HEK293 (cell line): Measurements from ENCODE around the gene TAGAP.
"Not testable (repeated sequence)": the region's sequence is repeated elsewhere in the genome, so short reads cannot be mapped to it uniquely, and the experiment has no call there.

ENCODE experiments used
- CTCF ChIA-PET: fragments of 350-600 bp; formaldehyde crosslinking; extraction: SDS; loops from one replicate; lab custom pipeline; 2021; ENCODE audit warnings: antibody characterized with exemption; lab: Yijun Ruan, JAX
- POLR2A ChIA-PET: fragments of 300-600 bp; formaldehyde crosslinking; extraction: SDS; loops from one replicate; lab custom pipeline; 2020; ENCODE audit warnings: antibody characterized with exemption, inconsistent platforms; lab: Yijun Ruan, JAX
- H3K27ac ChIP-seq: fragments of 200-500 bp; sonication (Bioruptor generic); 2 replicates; pipeline ENCODE4 v1.5.1; 2014; ENCODE audit warnings: low read depth, low read length, control low read depth, inconsistent platforms; ENCODE audit errors: extremely low read depth
- H3K36me3 ChIP-seq, 2 experiments: fragments of 200-500 bp in 1 of 2; sonication (Bioruptor generic) in 1 of 2; 1 replicate in 1 of 2; 2 replicates in 1 of 2; pipeline ENCODE4 v1.5.1; 2014 to 2017; ENCODE audit warnings: inconsistent platforms in 2 of 2, low read length in 2 of 2; ENCODE audit not compliant: control insufficient read depth in 2 of 2, insufficient read depth in 1 of 2
- H3K4me1 ChIP-seq: fragments of 200-500 bp; sonication (Bioruptor generic); 2 replicates; pipeline ENCODE4 v1.5.1; 2014; ENCODE audit warnings: mild to moderate bottlenecking, low read length, inconsistent platforms; ENCODE audit not compliant: control insufficient read depth, insufficient read depth
- H3K4me3 ChIP-seq: 2 replicates; pipeline ENCODE4 v1.5.1; 2011; ENCODE audit warnings: low read depth, mild to moderate bottlenecking, control low read depth, low read length, moderate library complexity
- H3K9me3 ChIP-seq: fragments of 200-500 bp; sonication (Bioruptor generic); 2 replicates; pipeline ENCODE4 v1.5.1; 2014; ENCODE audit warnings: low read depth, low read length, inconsistent platforms; ENCODE audit not compliant: control insufficient read depth, insufficient read depth
- ZEB2 ChIP-seq: fragments of 450-650 bp; formaldehyde crosslinking; IDR thresholded peaks from 2 replicates; pipeline ENCODE4 v1.5.1; 2016; ENCODE audit warnings: missing biosample characterization, missing genetic modification characterization
- ZFP37 ChIP-seq: fragments of 450-650 bp; formaldehyde crosslinking; IDR thresholded peaks from 2 replicates; pipeline ENCODE4 v1.5.1; 2016; ENCODE audit warnings: missing biosample characterization, missing genetic modification characterization
- ZNF140 ChIP-seq: fragments of 450-650 bp; formaldehyde crosslinking; IDR thresholded peaks from 2 replicates; pipeline ENCODE4 v1.5.1; 2016; ENCODE audit warnings: missing biosample characterization, missing genetic modification characterization
- ZNF146 ChIP-seq: fragments of 450-650 bp; formaldehyde crosslinking; IDR thresholded peaks from 2 replicates; pipeline ENCODE4 v1.5.1; 2016; ENCODE audit warnings: missing biosample characterization, missing genetic modification characterization
- ZNF221 ChIP-seq: fragments of 450-650 bp; formaldehyde crosslinking; IDR thresholded peaks from 2 replicates; pipeline ENCODE4 v1.5.1; 2017; ENCODE audit warnings: missing biosample characterization, missing genetic modification characterization, borderline replicate concordance
- ZNF24 ChIP-seq: fragments of 450-650 bp; formaldehyde crosslinking; IDR thresholded peaks from 2 replicates; pipeline ENCODE4 v1.5.1; 2016; ENCODE audit warnings: missing biosample characterization, missing genetic modification characterization
- ZNF37A ChIP-seq: fragments of 450-650 bp; IDR thresholded peaks from 2 replicates; pipeline ENCODE4 v1.5.1; 2018; ENCODE audit warnings: missing biosample characterization, missing genetic modification characterization
- ZNF624 ChIP-seq: fragments of 450-650 bp; formaldehyde crosslinking; IDR thresholded peaks from 2 replicates; pipeline ENCODE4 v1.5.1; 2017; ENCODE audit warnings: missing biosample characterization, missing genetic modification characterization
- TF ChIP-seq, protein P1 (sequence below): sonication (generic); formaldehyde crosslinking; IDR thresholded peaks from 2 replicates; pipeline ENCODE4 v1.8.1; 2022; ENCODE audit warnings: mild to moderate bottlenecking, moderate library complexity, missing genetic modification reagents
- TF ChIP-seq, protein P2 (sequence below): fragments of 450-650 bp; formaldehyde crosslinking; IDR thresholded peaks from 2 replicates; pipeline ENCODE4 v1.5.1; 2016; ENCODE audit warnings: missing biosample characterization, missing genetic modification characterization
- TF ChIP-seq, protein P3 (sequence below): fragments of 450-650 bp; formaldehyde crosslinking; IDR thresholded peaks from 2 replicates; pipeline ENCODE4 v1.5.1; 2017; ENCODE audit warnings: missing biosample characterization, missing genetic modification characterization
- TF ChIP-seq, protein P4 (sequence below): fragments of 450-650 bp; formaldehyde crosslinking; IDR thresholded peaks from 2 replicates; pipeline ENCODE4 v1.5.1; 2016; ENCODE audit warnings: missing biosample characterization, missing genetic modification characterization
- TF ChIP-seq, protein P5 (sequence below): fragments of 450-650 bp; formaldehyde crosslinking; IDR thresholded peaks from 2 replicates; pipeline ENCODE4 v1.5.1; 2016; ENCODE audit warnings: missing biosample characterization, missing genetic modification characterization
- TF ChIP-seq, protein P6 (sequence below): fragments of 450-650 bp; formaldehyde crosslinking; IDR thresholded peaks from 2 replicates; pipeline ENCODE4 v1.5.1; 2016; ENCODE audit warnings: missing biosample characterization, missing genetic modification characterization

The TAGAP gene

DNA sequence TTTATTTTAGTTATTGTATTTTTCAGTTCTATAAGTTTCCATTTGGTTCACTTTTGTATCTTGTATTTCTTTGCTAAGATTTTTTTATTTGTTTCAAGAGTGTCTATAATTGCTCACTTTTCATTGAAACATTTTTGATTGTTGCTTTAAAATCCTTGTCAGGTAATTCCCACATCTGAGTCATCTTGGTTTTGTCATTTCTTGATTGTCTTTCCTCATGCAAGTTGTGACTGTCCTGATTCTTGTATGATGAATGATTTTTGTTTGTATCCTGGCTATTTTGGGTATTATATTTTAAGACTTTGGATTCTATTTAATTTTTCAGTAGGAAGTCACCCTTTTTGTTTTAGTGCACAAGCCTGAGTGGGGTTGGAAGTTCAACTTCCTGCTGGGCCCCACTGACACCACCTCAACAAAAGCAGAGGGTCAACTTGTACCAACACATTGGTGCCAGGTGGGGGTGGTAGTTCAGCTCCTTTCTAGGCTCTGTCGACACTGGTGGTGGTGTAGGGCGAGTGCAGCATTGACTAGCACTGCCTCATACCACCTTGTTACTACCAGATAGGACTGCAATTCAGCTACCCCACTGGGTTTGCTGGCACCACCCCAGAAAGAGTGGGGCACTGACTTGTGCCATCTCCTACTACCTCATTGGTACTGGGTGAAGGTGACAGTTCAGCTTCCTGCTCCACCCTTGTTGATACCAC is 53.6 kb downstream of the TAGAP start:
- H3K9me3 ChIP-seq, result no peaks in the 10 kb centered on the region
- POLR2A ChIA-PET, result no interaction called here
- no peak overlapping the region for H3K4me3 ChIP-seq
- no peaks in the 10 kb centered on the region for H3K4me1 ChIP-seq
- peaks cover 0 to 12% of the 10 kb centered on the region in 2 experiments; a peak in 2 of 3 replicates for H3K36me3 ChIP-seq
- no peak overlapping the region for H3K27ac ChIP-seq
- CTCF ChIA-PET, result interaction anchor here (0.6 to 1.1 kb wide), 3 partner anchors 51 to 299 kb away, joined by 3 read pairs; no protein-coding TSS in a partner anchor
- TF ChIP-seq ZNF140 (tag by site-specific recombination), result no peak
- TF ChIP-seq, protein P1, sequence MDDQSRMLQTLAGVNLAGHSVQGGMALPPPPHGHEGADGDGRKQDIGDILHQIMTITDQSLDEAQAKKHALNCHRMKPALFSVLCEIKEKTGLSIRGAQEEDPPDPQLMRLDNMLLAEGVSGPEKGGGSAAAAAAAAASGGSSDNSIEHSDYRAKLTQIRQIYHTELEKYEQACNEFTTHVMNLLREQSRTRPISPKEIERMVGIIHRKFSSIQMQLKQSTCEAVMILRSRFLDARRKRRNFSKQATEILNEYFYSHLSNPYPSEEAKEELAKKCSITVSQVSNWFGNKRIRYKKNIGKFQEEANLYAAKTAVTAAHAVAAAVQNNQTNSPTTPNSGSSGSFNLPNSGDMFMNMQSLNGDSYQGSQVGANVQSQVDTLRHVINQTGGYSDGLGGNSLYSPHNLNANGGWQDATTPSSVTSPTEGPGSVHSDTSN (CRISPR knock-in tag), result no peak
- TF ChIP-seq, protein P2, sequence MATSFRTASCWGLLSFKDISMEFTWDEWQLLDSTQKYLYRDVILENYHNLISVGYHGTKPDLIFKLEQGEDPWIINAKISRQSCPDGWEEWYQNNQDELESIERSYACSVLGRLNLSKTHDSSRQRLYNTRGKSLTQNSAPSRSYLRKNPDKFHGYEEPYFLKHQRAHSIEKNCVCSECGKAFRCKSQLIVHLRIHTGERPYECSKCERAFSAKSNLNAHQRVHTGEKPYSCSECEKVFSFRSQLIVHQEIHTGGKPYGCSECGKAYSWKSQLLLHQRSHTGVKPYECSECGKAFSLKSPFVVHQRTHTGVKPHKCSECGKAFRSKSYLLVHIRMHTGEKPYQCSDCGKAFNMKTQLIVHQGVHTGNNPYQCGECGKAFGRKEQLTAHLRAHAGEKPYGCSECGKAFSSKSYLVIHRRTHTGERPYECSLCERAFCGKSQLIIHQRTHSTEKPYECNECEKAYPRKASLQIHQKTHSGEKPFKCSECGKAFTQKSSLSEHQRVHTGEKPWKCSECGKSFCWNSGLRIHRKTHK (tag by site-specific recombination), result no peak
- no peak for TF ChIP-seq ZNF146 (tag by site-specific recombination)
- TF ChIP-seq ZFP37 (tag by site-specific recombination), result no peak
- TF ChIP-seq ZNF37A (tag by site-specific recombination), result no peak
- TF ChIP-seq ZNF24 (tag by site-specific recombination), result no peak
- TF ChIP-seq ZNF221 (tag by site-specific recombination), result no peak
- no peak for TF ChIP-seq ZEB2 (tag by site-specific recombination)
- TF ChIP-seq, protein P3, sequence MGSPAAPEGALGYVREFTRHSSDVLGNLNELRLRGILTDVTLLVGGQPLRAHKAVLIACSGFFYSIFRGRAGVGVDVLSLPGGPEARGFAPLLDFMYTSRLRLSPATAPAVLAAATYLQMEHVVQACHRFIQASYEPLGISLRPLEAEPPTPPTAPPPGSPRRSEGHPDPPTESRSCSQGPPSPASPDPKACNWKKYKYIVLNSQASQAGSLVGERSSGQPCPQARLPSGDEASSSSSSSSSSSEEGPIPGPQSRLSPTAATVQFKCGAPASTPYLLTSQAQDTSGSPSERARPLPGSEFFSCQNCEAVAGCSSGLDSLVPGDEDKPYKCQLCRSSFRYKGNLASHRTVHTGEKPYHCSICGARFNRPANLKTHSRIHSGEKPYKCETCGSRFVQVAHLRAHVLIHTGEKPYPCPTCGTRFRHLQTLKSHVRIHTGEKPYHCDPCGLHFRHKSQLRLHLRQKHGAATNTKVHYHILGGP (tag by site-specific recombination), result no peak
- TF ChIP-seq, protein P4, sequence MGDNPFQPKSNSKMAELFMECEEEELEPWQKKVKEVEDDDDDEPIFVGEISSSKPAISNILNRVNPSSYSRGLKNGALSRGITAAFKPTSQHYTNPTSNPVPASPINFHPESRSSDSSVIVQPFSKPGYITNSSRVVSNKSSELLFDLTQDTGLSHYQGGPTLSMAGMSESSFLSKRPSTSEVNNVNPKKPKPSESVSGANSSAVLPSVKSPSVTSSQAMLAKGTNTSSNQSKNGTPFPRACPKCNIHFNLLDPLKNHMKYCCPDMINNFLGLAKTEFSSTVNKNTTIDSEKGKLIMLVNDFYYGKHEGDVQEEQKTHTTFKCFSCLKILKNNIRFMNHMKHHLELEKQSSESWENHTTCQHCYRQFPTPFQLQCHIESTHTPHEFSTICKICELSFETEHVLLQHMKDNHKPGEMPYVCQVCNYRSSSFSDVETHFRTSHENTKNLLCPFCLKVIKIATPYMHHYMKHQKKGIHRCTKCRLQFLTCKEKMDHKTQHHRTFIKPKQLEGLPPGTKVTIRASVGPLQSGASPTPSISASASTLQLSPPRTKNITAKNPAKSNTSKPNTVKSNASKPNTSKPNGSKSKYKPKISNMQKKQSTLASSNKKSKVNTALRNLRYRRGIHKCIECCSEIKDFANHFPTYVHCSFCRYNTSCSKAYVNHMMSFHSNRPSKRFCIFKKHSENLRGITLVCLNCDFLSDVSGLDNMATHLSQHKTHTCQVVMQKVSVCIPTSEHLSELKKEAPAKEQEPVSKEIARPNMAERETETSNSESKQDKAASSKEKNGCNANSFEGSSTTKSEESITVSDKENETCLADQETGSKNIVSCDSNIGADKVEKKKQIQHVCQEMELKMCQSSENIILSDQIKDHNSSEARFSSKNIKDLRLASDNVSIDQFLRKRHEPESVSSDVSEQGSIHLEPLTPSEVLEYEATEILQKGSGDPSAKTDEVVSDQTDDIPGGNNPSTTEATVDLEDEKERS (tag by site-specific recombination), result no peak
- TF ChIP-seq, protein P5, sequence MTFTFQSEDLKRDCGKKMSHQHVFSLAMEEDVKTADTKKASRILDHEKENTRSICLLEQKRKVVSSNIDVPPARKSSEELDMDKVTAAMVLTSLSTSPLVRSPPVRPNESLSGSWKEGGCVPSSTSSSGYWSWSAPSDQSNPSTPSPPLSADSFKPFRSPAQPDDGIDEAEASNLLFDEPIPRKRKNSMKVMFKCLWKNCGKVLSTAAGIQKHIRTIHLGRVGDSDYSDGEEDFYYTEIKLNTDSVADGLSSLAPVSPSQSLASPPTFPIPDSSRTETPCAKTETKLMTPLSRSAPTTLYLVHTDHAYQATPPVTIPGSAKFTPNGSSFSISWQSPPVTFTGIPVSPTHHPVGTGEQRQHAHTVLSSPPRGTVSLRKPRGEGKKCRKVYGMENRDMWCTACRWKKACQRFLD (tag by site-specific recombination), result no peak
- TF ChIP-seq ZNF624, result no peak
- TF ChIP-seq, protein P6, sequence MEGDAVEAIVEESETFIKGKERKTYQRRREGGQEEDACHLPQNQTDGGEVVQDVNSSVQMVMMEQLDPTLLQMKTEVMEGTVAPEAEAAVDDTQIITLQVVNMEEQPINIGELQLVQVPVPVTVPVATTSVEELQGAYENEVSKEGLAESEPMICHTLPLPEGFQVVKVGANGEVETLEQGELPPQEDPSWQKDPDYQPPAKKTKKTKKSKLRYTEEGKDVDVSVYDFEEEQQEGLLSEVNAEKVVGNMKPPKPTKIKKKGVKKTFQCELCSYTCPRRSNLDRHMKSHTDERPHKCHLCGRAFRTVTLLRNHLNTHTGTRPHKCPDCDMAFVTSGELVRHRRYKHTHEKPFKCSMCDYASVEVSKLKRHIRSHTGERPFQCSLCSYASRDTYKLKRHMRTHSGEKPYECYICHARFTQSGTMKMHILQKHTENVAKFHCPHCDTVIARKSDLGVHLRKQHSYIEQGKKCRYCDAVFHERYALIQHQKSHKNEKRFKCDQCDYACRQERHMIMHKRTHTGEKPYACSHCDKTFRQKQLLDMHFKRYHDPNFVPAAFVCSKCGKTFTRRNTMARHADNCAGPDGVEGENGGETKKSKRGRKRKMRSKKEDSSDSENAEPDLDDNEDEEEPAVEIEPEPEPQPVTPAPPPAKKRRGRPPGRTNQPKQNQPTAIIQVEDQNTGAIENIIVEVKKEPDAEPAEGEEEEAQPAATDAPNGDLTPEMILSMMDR (tag by site-specific recombination), result no peak

DNA sequence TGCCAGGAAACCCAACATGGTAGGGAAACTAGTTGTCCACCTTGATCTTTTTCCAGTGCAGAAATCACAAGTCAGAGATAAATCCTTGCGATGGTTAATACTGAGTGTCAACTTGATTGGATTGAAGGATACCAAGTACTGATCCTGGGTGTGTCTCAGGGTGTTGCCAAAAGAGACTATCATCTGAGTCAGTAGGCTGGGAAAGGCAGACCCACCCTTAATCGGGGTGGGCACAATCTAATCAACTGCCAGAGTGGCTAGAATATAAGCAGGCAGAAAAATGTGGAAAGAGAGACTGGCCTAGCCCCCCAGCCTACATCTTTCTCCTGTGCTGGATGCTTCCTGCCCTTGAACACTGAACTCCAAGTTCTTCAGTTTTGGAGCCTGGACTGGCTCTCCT is 55.1 kb downstream of the TAGAP start:
- H3K4me1 ChIP-seq, POLR2A ChIA-PET, H3K4me3 ChIP-seq, H3K27ac ChIP-seq, H3K9me3 ChIP-seq: not testable (repeated sequence)
- H3K36me3 ChIP-seq, result peaks cover 0 to 12% of the 10 kb centered on the region in 2 experiments; a peak in 2 of 3 replicates
- CTCF ChIA-PET, result interaction anchor here (0.7 to 1.1 kb wide), 3 partner anchors 53 to 344 kb away, joined by 3 to 5 read pairs (median 4); no protein-coding TSS in a partner anchor
